Natural killer cell (primary cell): ENCODE data around the gene PRRC2C. TPM values are rescaled to one million over a fixed set of nuclear protein-coding genes. Genes with fewer than 3 reads are reported as not detected.

ENCODE experiments used
- ATAC-seq, 3 donors: fragments of 150-1000 bp in 2 of 3; fragments of 200-7000 bp in 1 of 3; cut with Tn5 transposase; 1 replicate in 1 of 3; 2 replicates in 2 of 3; pipeline ENCODE4 v1.10.0; 2021; ENCODE audit warnings: mild to moderate bottlenecking in 2 of 3, moderate library complexity in 2 of 3
- DNase-seq, 2 donors: peaks; one replicate each; pipeline versions ENCODE4 v3.0.0 to v3.0.0-alpha.2; 2013 to 2021; ENCODE audit warnings: mixed read lengths in 1 of 2
- H3K27ac ChIP-seq: one replicate; pipeline ENCODE4 v1.5.1; 2013; ENCODE audit warnings: mild to moderate bottlenecking, low read length
- H3K27me3 ChIP-seq: one replicate; pipeline ENCODE4 v1.6.1; 2013; ENCODE audit warnings: low read length; ENCODE audit not compliant: control insufficient read depth, insufficient read depth
- H3K36me3 ChIP-seq: one replicate; pipeline ENCODE4 v1.6.1; 2013; ENCODE audit warnings: low read length; ENCODE audit not compliant: control insufficient read depth, insufficient read depth
- H3K4me1 ChIP-seq: one replicate; pipeline ENCODE4 v1.6.1; 2013; ENCODE audit warnings: low read length; ENCODE audit not compliant: control insufficient read depth, insufficient read depth
- H3K4me3 ChIP-seq: one replicate; pipeline ENCODE4 v1.5.1; 2013; ENCODE audit warnings: low read length
- H3K9me3 ChIP-seq: one replicate; pipeline ENCODE4 v1.6.1; 2013; ENCODE audit warnings: low read length; ENCODE audit not compliant: control insufficient read depth, insufficient read depth
- H3K27ac Mint-ChIP-seq, 2 donors: one replicate each; pipeline ENCODE4 v1.8.0; 2022; ENCODE audit warnings: mild to moderate bottlenecking in 2 of 2, mixed read lengths in 2 of 2, moderate library complexity in 1 of 2
- H3K27me3 Mint-ChIP-seq, 2 donors: one replicate each; pipeline ENCODE4 v1.8.0; 2022; ENCODE audit warnings: low read depth in 2 of 2, mixed read lengths in 2 of 2
- H3K36me3 Mint-ChIP-seq: one replicate; pipeline ENCODE4 v1.8.0; 2022; ENCODE audit warnings: mixed read lengths
- H3K4me1 Mint-ChIP-seq, 2 donors: one replicate each; pipeline ENCODE4 v1.8.0; 2022; ENCODE audit warnings: mixed read lengths in 2 of 2
- H3K4me3 Mint-ChIP-seq: one replicate; pipeline ENCODE4 v1.8.0; 2022; ENCODE audit warnings: mild to moderate bottlenecking, moderate library complexity, mixed read lengths
- H3K9me3 Mint-ChIP-seq, 2 donors: one replicate each; pipeline ENCODE4 v1.8.0; 2022; ENCODE audit warnings: mixed read lengths in 2 of 2
- CTCF ChIP-seq: fragments of 200-600 bp; IDR thresholded peaks from one replicate; pipeline ENCODE4 v1.8.0; 2022; ENCODE audit warnings: antibody characterized with exemption
- WGBS: methylation state at CpG from one replicate; pipeline ENCODE4 v1.1.7; 2013; ENCODE audit warnings: missing lambda C conversion rate; ENCODE audit not compliant: insufficient coverage; 5-methylcytosine and 5-hydroxymethylcytosine counted together
- intact Hi-C: fragments of 100-400 bp; cut with micrococcal nuclease; formaldehyde crosslinking; loops from one replicate; pipeline ENCODE4 v1.14.2; 2022
- total RNA-seq, 4 donors: library from RNA; stranded (reverse); fragments of 120-200 nt in 1 of 4; gene quantifications; one replicate each; pipeline versions ENCODE4 v1.2.3 to v1.2.4, GENCODE V29; 2013 to 2022

The PRRC2C gene
- total RNA-seq, 3 donors from 2014 or later (not counting 1 experiment from before 2014, with no cell fraction given): 330 to 355 (median 353) TPM

- DNase-seq: no peak
- H3K4me3 ChIP-seq: no peak overlapping the region
- WGBS: 100% methylated on average over 1 of the region's 9 CpGs
- H3K27me3 ChIP-seq: no peaks in the 10 kb centered on the region
- Mint-ChIP-seq H3K4me1 (peaks cover 9 to 27% of the 10 kb centered on the region in 2 donors), H3K27ac (peak overlapping the region; percentile 24 to 42), H3K9me3 (no peaks in the 10 kb centered on the region), H3K27me3 (no peaks in the 10 kb centered on the region), H3K36me3 (peaks cover 35% of the 10 kb centered on the region), H3K4me3 (no peak overlapping the region)
- intact Hi-C loops: no loop called here
- ATAC-seq: no peak
- H3K9me3 ChIP-seq: no peaks in the 10 kb centered on the region
- H3K36me3 ChIP-seq: peaks cover 87% of the 10 kb centered on the region
- no peak for TF ChIP-seq CTCF
- H3K27ac ChIP-seq: no peak overlapping the region
- H3K4me1 ChIP-seq: no peaks in the 10 kb centered on the region
Observed at GRCh38 chr1:171585715-171586114, 100.4 kb downstream of the PRRC2C start.

GRCh38 chr1:171588230-171588629 lies 102.9 kb downstream of the PRRC2C start:
- H3K4me1 Mint-ChIP-seq: peaks cover 0 to 15% of the 10 kb centered on the region in 2 donors
- H3K4me3 Mint-ChIP-seq: no peak overlapping the region
- no peaks in the 10 kb centered on the region for H3K9me3 Mint-ChIP-seq
- no peak overlapping the region for H3K4me3 ChIP-seq
- TF ChIP-seq CTCF: no peak
- no peaks in the 10 kb centered on the region for H3K27me3 Mint-ChIP-seq
- peaks cover 54% of the 10 kb centered on the region for H3K36me3 Mint-ChIP-seq
- H3K27me3 ChIP-seq: no peaks in the 10 kb centered on the region
- DNase-seq: no peak
- intact Hi-C loops: no loop called here
- WGBS: no CpG with 5 or more reads among the region's 2 CpGs
- no peak overlapping the region for H3K27ac Mint-ChIP-seq
- no peak for ATAC-seq
- no peaks in the 10 kb centered on the region for H3K4me1 ChIP-seq
- H3K36me3 ChIP-seq: peaks cover 84% of the 10 kb centered on the region
- no peaks in the 10 kb centered on the region for H3K9me3 ChIP-seq
- H3K27ac ChIP-seq: no peak overlapping the region

GRCh38 chr1:171590022-171590421 lies 104.7 kb downstream of the PRRC2C start:
- no peaks in the 10 kb centered on the region for H3K9me3 ChIP-seq
- no peak for DNase-seq
- no peaks in the 10 kb centered on the region for H3K4me1 ChIP-seq
- no peak overlapping the region for H3K27ac ChIP-seq
- no peaks in the 10 kb centered on the region for H3K27me3 ChIP-seq
- H3K9me3 Mint-ChIP-seq: no peaks in the 10 kb centered on the region
- peaks cover 0 to 8% of the 10 kb centered on the region in 2 donors for H3K4me1 Mint-ChIP-seq
- H3K4me3 Mint-ChIP-seq: no peak overlapping the region
- H3K27ac Mint-ChIP-seq: peak overlapping the region; percentile 14 to 54
- peaks cover 45% of the 10 kb centered on the region for H3K36me3 Mint-ChIP-seq
- intact Hi-C loops: no loop called here
- no peak for ATAC-seq
- no peaks in the 10 kb centered on the region for H3K27me3 Mint-ChIP-seq
- H3K36me3 ChIP-seq: peaks cover 70% of the 10 kb centered on the region
- H3K4me3 ChIP-seq: no peak overlapping the region
- TF ChIP-seq CTCF: no peak
- WGBS: 90% methylated on average over 1 of the region's 1 CpG

- H3K4me1 Mint-ChIP-seq: peaks cover 0 to 9% of the 10 kb centered on the region in 2 donors
- no peak overlapping the region for H3K4me3 Mint-ChIP-seq
- no peaks in the 10 kb centered on the region for H3K9me3 Mint-ChIP-seq
- Histone ChIP-seq H3K9me3 (no peaks in the 10 kb centered on the region), H3K27ac (no peak overlapping the region), H3K27me3 (no peaks in the 10 kb centered on the region), H3K4me1 (no peaks in the 10 kb centered on the region), H3K4me3 (no peak overlapping the region), H3K36me3 (peaks cover 26% of the 10 kb centered on the region)
- H3K27ac Mint-ChIP-seq: peak overlapping the region; percentile 46 to 76
- peaks cover 23% of the 10 kb centered on the region for H3K36me3 Mint-ChIP-seq
- ATAC-seq: no peak
- intact Hi-C loops: no loop called here
- TF ChIP-seq CTCF: no peak
- 90% methylated on average over 1 of the region's 1 CpG for WGBS
- H3K27me3 Mint-ChIP-seq: no peaks in the 10 kb centered on the region
- no peak for DNase-seq
Observed at GRCh38 chr1:171595324-171595723, 110.0 kb downstream of the PRRC2C start.
